Large intestine (tissue), 3 donors: ENCODE measurements around the gene GPATCH1. TPM values are rescaled to one million over a fixed set of nuclear protein-coding genes. Genes with fewer than 3 reads are reported as not detected.
A peak's percentile ranks its signal among the peaks of the same experiment; 100 is the strongest.
"Not testable (repeated sequence)": the region's sequence is repeated elsewhere in the genome, so short reads cannot be mapped to it uniquely, and the experiment has no call there.

Source experiments
- DNase-seq, 2 donors: peaks; one replicate each; pipeline versions ENCODE4 v3.0.0 to v3.0.0-alpha.2; 2013
- H3K27ac ChIP-seq: one replicate; pipeline ENCODE4 v1.5.1; 2013; ENCODE audit warnings: low read length
- H3K27me3 ChIP-seq: 2 replicates; pipeline ENCODE4 v1.6.1; 2013; ENCODE audit warnings: low read length; ENCODE audit not compliant: control insufficient read depth, insufficient read depth
- H3K36me3 ChIP-seq: 2 replicates; pipeline ENCODE4 v1.6.1; 2013; ENCODE audit warnings: low read length; ENCODE audit not compliant: control insufficient read depth, insufficient read depth
- H3K4me1 ChIP-seq: one replicate; pipeline ENCODE4 v1.6.1; 2013; ENCODE audit warnings: low read length; ENCODE audit not compliant: control insufficient read depth, insufficient read depth
- H3K4me3 ChIP-seq: one replicate; pipeline ENCODE4 v1.5.1; 2013; ENCODE audit warnings: low read length
- H3K9me3 ChIP-seq: one replicate; pipeline ENCODE4 v1.6.1; 2013; ENCODE audit warnings: mild to moderate bottlenecking, low read depth, low read length, moderate library complexity; ENCODE audit not compliant: control insufficient read depth
- WGBS: methylation state at CpG from one replicate; pipeline ENCODE4 v1.1.5; 2013; ENCODE audit warnings: low lambda C conversion rate; ENCODE audit not compliant: insufficient coverage; 5-methylcytosine and 5-hydroxymethylcytosine counted together
- polyA plus RNA-seq: library from polyadenylated mRNA; unstranded; fragments of 120-200 nt; gene quantifications from one replicate; pipeline ENCODE4 v1.2.1, GENCODE V29; 2013

The GPATCH1 gene
- polyA plus RNA-seq, 1 donor, result 11.9 TPM

- Histone ChIP-seq H3K4me1 (peaks cover 39% of the 10 kb centered on the region), H3K36me3 (peaks cover 2% of the 10 kb centered on the region), H3K27ac (peak overlapping the region; percentile 95), H3K9me3 (peaks cover 7% of the 10 kb centered on the region), H3K27me3 (no peaks in the 10 kb centered on the region), H3K4me3 (no peak overlapping the region)
- peak; percentile 96 to 99 for DNase-seq
- WGBS, result no CpG with 5 or more reads among the region's 9 CpGs
These were observed 39.8 kb upstream of the GPATCH1 start for GRCh38 chr19:33040994-33041827.

- H3K4me3 ChIP-seq, result not testable (repeated sequence)
- H3K4me1 ChIP-seq, result peaks cover 42% of the 10 kb centered on the region
- WGBS, result no CpG with 5 or more reads among the region's 3 CpGs
These were observed 39.2 kb upstream of the GPATCH1 start for GRCh38 chr19:33041828-33042160.

GRCh38 chr19:33047422-33047821, 33.6 kb upstream of the GPATCH1 start:
- Histone ChIP-seq H3K4me3 (no peak overlapping the region), H3K27ac (peak overlapping the region; percentile 99), H3K36me3 (peaks cover 6% of the 10 kb centered on the region), H3K4me1 (peaks cover 54% of the 10 kb centered on the region), H3K27me3 (no peaks in the 10 kb centered on the region), H3K9me3 (no peaks in the 10 kb centered on the region)
- DNase-seq, result peak; percentile 98 to 99
- no CpG with 5 or more reads among the region's 8 CpGs for WGBS

More at GRCh38 chr19:33041828-33042160, 39.2 kb upstream of the GPATCH1 start:
- peak overlapping the region; percentile 95 for H3K27ac ChIP-seq
- H3K9me3 ChIP-seq, DNase-seq, H3K36me3 ChIP-seq, H3K27me3 ChIP-seq: not testable (repeated sequence)

GRCh38 chr19:33048806-33049676, 31.9 kb upstream of the GPATCH1 start:
- 17% methylated on average over 1 of the region's 15 CpGs for WGBS
- no peaks in the 10 kb centered on the region for H3K27me3 ChIP-seq
- peaks cover 10% of the 10 kb centered on the region for H3K36me3 ChIP-seq
- no peaks in the 10 kb centered on the region for H3K9me3 ChIP-seq
- H3K4me1 ChIP-seq, result peaks cover 56% of the 10 kb centered on the region
- H3K4me3 ChIP-seq, result no peak overlapping the region
- peak overlapping the region; percentile 99 for H3K27ac ChIP-seq
- DNase-seq, result peak in 1 of 2 donors; percentile 69

GRCh38 chr19:33050110-33050509, 30.9 kb upstream of the GPATCH1 start:
- no peaks in the 10 kb centered on the region for H3K27me3 ChIP-seq
- H3K4me1 ChIP-seq, result peaks cover 60% of the 10 kb centered on the region
- no peak for DNase-seq
- no peaks in the 10 kb centered on the region for H3K9me3 ChIP-seq
- peaks cover 11% of the 10 kb centered on the region for H3K36me3 ChIP-seq
- WGBS, result 100% methylated on average over 2 of the region's 3 CpGs
- peak overlapping the region; percentile 99 for H3K27ac ChIP-seq
- no peak overlapping the region for H3K4me3 ChIP-seq

- peak; percentile 70 to 91 for DNase-seq
- Histone ChIP-seq H3K4me3 (no peak overlapping the region), H3K27me3 (no peaks in the 10 kb centered on the region), H3K36me3 (peaks cover 11% of the 10 kb centered on the region), H3K4me1 (peaks cover 61% of the 10 kb centered on the region), H3K27ac (peak overlapping the region; percentile 90), H3K9me3 (no peaks in the 10 kb centered on the region)
- 60% methylated on average over 1 of the region's 8 CpGs for WGBS
These were observed 28.5 kb upstream of the GPATCH1 start for GRCh38 chr19:33052352-33052972.

GRCh38 chr19:33054623-33055022, 26.4 kb upstream of the GPATCH1 start:
- Histone ChIP-seq H3K4me3 (no peak overlapping the region), H3K4me1 (peaks cover 42% of the 10 kb centered on the region), H3K27me3 (no peaks in the 10 kb centered on the region), H3K27ac (peak overlapping the region; percentile 90), H3K36me3 (peaks cover 11% of the 10 kb centered on the region), H3K9me3 (no peaks in the 10 kb centered on the region)
- no CpG with 5 or more reads among the region's 8 CpGs for WGBS
- DNase-seq, result peak in 1 of 2 donors; percentile 99

GRCh38 chr19:33055718-33056117, 25.3 kb upstream of the GPATCH1 start:
- peak in 1 of 2 donors; percentile 66 for DNase-seq
- peak overlapping the region; percentile 90 for H3K27ac ChIP-seq
- H3K9me3 ChIP-seq, result no peaks in the 10 kb centered on the region
- peaks cover 11% of the 10 kb centered on the region for H3K36me3 ChIP-seq
- no peak overlapping the region for H3K4me3 ChIP-seq
- H3K4me1 ChIP-seq, result peaks cover 39% of the 10 kb centered on the region
- no CpG with 5 or more reads among the region's 2 CpGs for WGBS
- H3K27me3 ChIP-seq, result no peaks in the 10 kb centered on the region

GRCh38 chr19:33060586-33060985, 20.4 kb upstream of the GPATCH1 start:
- no peak overlapping the region for H3K27ac ChIP-seq

GRCh38 chr19:33062902-33063301, 18.1 kb upstream of the GPATCH1 start:
- peaks cover 3% of the 10 kb centered on the region for H3K9me3 ChIP-seq
- H3K4me1 ChIP-seq, result peaks cover 9% of the 10 kb centered on the region
- peak overlapping the region; percentile 64 for H3K27ac ChIP-seq
- 20% methylated on average over 1 of the region's 5 CpGs for WGBS
- DNase-seq, result no peak
- peaks cover 10% of the 10 kb centered on the region for H3K27me3 ChIP-seq
- H3K36me3 ChIP-seq, result no peaks in the 10 kb centered on the region
- H3K4me3 ChIP-seq, result peak overlapping the region; percentile 82

More at GRCh38 chr19:33060586-33060985, 20.4 kb upstream of the GPATCH1 start:
- no peaks in the 10 kb centered on the region for H3K9me3 ChIP-seq
- H3K4me1 ChIP-seq, result peaks cover 13% of the 10 kb centered on the region
- DNase-seq, result no peak
- H3K27me3 ChIP-seq, result peaks cover 10% of the 10 kb centered on the region
- 93% methylated on average over 2 of the region's 5 CpGs for WGBS
- no peak overlapping the region for H3K4me3 ChIP-seq
- no peaks in the 10 kb centered on the region for H3K36me3 ChIP-seq
